Fibroblast of the conjunctiva (primary cell): Measurements from ENCODE around the gene LRRC4C.

ENCODE experiments used
- DNase-seq: peaks from one replicate; pipeline ENCODE4 v3.0.0-alpha.2; 2010; ENCODE audit warnings: low read depth

Gene LRRC4C

DNA sequence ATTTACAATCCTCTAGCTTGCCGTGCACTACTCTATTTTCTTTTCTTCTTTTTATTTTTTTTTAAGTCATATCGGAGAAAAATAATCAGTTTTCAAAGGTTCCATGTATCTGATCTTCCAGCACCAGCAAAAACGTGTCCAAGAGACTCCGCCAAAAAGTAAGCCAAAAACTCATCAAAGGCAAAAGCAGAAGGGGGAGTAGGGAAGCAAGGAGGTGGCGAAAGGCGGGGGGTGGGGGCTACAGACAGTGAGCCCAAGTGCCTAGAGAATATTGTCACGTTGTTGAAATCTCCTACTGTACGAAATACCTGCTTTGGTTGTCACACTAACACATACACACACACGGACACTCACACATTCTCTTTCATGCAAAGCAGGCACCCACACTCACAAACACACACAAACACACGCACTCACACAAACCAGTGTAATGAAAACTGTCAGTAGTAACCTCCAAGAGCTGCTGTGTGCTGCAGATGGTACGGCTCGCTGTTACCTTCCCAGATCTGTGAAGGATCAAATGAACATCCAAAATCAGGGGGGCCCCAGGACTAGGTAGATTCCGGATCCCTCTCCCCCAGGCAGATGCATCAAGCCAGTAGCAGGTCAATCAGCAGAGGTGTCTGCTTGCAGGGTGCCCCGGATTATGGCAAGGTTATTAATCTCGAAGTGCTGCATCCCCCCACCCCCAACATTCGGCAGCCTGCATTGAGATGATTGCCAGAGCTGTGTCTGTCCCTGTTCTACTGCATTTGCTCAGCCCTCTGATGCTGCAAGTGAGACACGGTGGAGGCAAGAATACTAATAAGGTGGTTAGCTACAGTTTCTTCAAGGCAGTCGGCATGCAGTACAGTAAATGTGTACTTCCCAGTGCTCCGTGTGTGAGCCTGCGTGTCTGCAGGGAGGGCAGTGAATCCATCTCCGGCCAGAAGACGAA lies at the start of gene LRRC4C:
Gene LRRC4C (minus strand): TSS at position 188 of the 937 bp plus-strand sequence.
- DNase-seq, result no peak

DNA sequence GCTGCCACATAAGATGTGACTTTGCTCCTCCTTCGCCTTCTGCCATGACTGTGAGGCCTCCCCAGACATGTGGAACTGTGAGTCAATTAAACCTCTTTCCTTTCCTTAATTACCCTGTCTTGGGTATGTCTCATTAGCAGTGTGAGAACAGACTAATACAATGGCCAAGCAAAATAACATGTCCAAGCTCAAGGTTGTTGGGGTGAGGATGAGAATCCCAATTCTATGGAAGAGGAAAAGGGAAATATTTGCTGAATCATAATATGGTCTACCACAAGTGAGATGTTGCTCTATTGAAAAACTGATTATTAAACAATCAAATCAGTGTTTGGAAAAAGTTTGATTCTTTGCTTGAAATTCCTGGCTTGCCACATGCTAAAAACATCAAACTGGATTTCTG lies 48.7 kb upstream of the LRRC4C start:
- DNase-seq, result no peak

DNA sequence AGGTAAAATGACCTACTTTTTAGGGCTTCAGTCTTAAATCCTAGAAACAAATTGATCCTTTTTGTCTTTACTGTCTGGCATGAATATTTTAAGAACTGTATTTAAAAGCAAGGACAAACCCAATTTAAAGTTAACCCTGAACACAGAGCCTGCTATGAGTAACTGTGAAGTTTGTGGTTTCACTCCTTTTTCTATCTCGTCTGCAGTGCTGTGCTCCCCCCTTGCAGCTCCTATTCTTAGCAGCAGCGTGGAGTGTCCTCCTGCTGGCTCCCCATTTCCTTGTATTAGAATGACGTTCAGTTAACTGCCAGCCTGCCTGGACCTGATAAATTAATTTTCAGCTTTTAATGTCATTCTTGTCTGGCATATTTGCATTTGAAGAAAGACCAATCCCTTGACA lies 40.0 kb upstream of the LRRC4C start:
- no peak for DNase-seq

DNA sequence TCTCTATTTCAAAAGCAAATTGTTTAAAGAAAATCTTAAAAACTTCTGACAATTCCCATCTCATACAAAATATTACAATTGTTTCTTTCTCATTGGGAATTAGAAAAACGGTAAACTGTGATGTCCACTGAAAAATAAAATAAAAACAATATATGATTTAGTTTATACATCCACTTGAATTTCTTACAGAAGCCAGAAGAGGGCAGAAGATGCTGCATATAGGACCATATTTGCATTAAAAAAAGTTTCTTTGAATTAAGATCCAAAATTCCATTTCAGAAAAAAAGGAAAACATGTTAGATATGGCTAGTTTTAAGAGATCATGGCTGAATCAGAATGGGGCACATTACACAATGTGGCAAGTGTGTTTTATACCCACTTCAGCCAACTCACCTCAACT lies 39.3 kb upstream of the LRRC4C start:
- DNase-seq, result no peak

DNA sequence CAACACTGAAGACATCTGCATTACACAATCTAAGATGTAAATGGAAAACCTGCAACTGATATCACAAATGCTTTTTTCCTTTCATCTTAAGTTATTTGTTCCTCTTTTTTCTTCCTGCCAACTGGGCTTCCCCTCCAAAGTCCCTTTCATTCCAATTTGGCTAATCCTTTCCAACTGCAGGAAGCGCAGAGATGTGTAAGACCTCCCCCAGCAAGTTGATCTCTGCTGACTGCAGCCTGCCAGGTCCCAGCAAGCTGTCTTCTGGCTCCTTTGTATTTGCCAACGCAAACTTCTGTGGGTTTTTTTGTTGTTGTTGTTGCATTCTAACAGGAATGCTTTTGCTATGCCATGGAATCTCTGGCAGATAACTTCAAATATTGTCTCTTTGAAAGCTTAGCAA lies 38.5 kb upstream of the LRRC4C start:
- no peak for DNase-seq

DNA sequence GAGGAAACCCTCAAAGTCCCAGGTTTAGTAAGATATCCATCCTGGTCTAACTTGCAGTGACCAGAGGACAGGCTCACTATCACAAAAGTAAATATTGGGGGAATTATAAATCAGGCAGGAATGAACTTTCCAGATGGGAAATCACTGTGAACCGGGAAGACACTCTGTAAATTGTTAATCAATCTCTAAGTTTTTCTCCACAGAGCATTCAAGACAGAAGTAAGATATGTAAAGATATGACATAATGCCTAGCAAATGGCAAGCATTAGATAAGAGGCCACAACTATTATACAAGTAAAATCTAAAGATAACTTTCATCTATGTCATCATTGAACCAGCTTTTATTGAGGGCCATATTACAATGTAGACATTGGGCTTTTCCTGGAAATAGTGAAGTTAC lies 35.3 kb upstream of the LRRC4C start:
- DNase-seq, result no peak

DNA sequence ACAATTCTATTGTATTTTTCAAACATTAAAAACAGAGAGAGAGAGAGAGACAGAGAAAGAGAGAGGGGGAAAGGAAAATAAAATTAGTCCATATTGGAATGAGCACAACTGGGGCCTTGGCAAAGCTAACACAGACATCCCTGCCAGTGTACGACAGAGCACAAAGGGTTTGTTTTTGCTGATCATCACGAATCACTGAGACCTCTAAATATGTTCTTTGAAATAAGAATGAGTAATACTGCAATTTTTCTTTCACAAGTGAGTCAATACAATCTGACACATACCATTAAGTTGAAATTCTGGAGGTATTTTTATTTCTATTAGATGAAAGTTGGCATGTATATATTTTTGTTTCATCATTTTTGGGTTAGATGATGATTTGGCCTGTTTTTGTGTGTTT lies 27.0 kb upstream of the LRRC4C start:
- DNase-seq, result no peak

DNA sequence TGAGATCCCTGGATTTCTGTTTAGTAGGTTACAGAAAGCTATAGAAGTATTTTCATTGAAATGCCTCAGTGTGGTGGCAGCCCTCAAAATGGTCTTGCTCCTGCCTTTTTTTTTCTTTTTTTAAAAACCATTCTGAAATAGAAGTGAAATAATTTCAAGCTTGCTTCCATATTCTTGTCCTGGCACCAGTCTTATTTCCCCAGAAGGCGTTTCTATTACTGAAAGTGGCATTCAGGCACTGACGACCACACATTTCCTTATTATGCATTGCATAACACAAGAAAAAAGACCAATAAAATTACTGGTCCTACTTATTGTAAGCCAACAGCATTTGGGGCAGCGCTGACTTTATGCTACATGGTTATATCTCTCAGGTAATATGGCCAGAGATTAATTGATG lies 24.5 kb upstream of the LRRC4C start:
- no peak for DNase-seq

DNA sequence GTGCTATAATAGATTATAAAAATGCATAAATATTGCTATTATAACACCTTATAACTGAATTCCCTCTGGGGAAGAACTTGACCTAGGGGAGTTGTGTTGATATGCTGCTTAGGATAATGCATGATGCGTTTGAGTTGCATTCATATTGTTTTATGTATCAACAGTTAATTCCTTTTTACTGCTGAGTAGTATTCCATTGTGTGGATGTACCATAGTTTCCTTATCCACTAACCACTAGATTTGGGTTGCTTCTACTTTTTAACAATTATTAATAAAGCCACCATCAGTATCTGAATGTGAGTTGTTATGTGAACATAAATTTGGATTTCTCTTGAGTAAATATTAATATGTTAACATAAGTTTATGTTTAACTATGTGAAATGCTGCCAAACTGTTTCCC lies 19.7 kb upstream of the LRRC4C start:
- no peak for DNase-seq

DNA sequence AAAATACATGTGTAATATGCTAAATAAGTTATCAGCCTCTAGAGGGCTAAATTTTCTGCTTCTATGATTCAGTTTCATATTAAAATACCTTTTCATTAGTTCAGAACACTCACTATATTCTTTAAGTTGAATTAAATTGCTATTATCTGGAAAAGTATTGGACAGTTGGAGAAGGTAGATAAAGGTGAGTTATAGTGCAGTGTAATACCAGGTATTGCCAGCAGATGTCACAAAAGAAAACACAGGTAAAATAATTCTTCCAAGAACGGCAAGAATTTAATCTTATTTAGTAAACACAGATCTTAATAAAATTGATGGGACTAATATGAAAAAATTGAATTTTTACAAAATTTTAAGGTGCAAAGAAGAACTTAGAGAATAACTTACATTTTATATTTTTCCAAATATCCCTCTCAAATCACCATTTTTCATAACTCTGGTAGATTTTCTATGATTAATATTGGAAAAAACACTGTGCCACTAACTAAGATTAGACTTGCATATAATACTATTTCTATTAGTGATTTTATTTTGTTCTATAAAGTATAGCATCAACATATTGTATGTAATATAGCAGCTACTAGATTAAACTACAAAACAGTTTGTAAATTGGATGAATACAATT lies 1.7 kb upstream of the LRRC4C start:
- DNase-seq, result no peak

DNA sequence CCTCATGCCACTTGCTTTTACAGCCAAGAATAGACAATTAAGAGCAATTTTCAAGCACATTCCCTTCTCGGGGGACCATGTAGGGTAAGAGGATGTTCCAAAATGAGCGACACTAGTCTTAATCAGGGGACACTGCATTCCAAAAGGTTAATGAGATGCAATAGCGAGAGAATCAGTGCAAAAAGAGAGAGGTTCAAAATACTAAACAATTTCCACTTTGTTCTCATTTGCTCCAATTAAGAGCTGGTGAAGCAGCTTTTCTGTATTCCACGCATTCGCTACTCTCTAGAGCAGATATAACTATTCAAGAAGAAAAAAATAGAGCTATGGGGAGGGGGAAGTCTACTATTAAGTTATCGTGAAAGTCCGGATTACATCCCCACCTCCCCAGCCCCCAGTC lies 811 bp downstream of the LRRC4C start:
- DNase-seq, result no peak

DNA sequence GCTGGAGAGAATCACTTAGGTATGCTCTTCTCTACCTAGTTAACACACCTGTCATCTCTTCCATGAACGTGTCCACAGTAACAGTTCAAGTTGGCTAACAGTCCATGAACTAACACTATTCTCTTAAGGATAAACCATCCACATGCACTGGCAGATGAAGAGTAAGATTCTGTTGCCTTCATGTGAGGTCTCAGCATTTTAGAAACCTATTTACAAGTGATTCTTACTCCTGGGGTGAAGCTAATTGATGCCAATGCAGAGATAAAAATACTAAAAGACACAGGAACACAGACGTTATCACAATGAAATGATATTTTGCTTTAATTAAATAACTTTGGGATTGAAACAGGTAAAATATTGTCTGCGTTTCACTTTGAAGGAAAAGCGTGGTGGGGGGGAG lies 1.3 kb downstream of the LRRC4C start:
- DNase-seq, result no peak

DNA sequence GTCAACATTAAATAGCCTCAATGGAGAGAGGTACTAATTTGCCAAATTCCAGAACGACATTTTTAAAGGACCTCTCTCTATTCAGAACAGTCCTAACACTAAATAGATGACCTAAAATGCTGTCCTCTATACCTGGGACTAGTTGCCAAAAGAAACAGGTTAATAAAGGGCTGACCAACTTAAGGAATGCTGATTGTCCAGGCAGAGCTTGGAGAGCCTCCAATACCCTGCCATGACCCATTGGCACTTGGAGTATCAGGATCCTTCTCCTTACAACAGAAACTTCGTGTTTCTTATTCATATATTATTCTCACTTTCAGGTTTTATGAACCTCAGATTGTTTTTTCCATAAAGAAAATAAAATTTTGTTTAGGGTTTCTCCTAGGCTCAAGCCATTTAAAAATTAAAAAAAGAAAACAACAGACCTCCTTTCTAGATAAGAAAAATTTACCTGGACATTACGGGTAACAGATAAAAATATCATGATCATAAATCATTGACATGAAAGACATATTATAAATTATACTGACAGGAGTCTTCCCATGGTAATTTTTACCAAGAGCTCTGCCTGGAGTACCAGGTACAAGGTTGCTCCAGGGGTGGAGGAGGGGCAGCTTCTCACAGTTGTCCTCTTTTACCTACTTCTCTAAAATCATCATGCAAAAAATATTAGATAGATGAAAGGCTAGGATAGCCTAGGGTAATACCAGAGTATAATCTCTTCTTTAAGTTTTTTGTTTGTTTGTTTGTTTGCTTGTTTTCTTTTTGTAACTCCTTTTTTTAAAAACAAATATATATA lies 2.0 kb downstream of the LRRC4C start:
- no peak for DNase-seq

DNA sequence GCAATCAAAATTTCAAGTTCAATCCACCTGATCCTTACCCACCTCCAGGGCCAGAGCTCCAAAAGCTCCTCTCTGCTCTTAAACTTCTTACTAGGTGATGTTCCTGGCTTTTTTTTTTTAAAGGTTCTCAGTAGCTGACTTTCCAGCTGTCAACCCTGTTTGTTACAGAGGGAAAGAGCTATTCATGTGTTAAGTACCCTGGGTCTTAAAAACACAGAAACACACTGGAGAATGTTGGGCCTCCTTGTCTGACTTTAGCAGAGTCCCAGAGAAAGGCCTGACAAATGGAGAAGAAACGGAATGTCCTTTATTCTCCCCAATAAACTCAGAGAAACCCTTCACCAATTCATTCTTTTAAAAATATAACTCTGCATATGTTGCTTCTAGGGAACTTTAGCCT lies 3.2 kb downstream of the LRRC4C start:
- DNase-seq, result no peak

DNA sequence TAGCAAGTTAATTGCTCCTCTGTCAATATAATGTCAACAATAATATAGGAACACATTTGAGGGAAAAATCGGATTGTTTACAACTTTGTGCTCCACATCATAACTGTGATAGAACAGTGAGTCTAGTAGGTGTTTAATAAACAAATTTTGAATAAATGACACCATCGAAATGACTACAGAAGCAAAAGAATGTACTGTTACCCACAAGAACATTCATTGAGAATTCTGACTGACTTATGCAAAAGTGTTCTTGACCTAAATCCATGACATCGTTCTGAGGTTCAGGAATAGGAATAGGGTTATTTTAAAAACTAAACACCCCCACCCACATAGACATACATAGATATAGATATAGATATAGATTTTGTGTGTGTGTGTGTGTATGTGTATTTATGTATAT lies 8.4 kb downstream of the LRRC4C start:
- no peak for DNase-seq

DNA sequence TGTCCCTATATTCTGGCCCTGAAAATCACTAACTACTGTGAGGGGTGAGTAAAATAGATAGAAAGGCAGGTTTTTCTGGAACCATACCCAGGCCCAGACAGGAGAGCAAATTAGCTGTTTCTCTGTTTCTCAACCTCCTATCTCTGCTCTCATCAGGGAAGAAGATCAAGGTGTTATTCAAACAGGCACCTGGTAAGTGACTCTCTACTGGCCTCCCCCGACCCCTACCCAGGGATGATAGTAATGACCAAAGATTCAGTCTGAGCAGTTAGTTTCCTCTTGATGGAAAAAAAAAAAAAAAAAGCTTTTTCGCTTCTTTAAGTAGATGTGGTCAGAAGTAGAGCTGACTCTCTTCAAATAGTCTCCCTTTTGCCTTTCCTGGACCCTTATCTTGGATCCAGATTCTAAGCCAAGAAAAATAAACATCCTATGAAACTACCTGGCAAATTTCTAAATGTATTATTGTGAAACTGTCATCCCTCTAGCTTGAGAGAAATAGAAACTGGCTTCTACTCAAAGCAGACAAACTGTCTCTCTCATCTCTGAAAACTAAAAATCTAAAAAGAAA lies 9.9 kb downstream of the LRRC4C start:
- DNase-seq, result no peak

DNA sequence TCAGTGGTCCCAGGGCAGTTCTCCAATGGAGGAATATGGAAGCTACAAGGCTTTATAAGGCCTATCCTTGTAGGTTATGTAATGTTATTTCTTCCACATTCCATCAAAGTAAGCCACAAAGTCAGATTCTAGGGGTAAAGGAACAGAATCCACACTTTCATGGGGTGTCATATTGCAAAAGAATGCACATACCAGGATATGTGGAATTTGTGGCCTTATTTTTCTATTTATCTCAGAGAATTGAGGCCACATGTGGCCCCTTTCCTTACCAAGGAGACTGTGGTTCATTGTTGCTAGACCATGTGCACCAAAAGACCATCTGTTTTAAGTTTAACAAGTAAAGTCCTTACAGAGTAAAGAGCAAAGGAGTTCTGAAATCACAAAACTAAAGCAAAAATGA lies 12.9 kb downstream of the LRRC4C start:
- DNase-seq, result no peak

DNA sequence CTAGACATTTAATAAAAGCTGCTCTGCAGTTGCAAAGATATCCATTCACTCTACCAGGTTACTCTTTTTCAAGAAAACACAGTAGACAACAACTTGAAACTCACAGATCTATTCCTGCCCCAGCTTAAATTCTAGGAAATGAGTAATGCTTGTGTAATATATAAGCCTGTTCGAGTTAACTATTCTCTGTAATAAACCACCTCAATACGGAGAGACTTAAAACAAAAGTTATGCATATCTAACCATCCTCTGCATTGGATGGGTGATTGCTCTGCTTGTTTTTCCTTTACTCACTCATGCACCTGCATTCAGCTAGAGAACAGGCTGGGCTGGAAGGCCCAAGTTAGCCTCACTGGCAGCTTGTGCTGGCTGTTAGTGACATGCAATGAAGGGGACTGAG lies 13.3 kb downstream of the LRRC4C start:
- DNase-seq, result no peak

DNA sequence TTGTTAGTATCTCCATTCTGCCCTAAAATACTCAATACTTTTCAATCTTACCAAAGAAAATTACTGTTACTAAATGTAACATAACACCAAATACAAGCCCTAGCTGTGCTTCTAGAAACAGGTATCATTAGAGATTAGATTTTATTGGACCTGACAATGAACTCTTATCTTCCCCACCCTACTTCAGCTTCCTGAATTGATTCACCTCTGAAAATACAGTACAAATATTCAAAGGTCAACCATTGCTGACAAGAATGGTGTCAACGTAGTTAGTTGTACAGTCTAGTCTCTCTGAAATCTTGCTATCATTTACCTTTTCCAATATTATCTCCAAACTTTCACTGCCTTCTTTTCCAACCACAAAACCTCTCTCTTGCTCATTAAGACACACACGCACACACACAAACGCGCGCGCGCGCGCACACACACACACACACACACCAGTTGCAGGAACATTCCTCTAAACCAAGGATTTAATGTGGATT lies 22.4 kb downstream of the LRRC4C start:
- no peak for DNase-seq

DNA sequence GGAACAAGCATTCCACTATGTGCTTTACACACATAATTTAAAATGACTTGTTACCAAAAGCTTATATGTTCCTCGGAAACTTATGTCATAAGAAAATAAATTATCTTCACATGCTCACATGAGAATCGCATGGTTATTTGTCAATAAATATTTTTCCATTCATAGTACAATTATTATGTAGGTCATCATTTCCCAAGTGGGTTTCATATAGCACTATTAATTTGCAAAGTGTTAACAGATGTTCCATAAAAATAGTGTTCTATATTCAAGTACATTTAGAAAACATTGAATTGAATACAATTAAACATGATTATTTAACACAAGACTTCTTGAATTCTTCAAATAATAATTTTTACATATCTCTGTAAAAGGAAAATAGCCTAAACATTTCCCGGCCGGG lies 23.9 kb downstream of the LRRC4C start:
- no peak for DNase-seq

DNA sequence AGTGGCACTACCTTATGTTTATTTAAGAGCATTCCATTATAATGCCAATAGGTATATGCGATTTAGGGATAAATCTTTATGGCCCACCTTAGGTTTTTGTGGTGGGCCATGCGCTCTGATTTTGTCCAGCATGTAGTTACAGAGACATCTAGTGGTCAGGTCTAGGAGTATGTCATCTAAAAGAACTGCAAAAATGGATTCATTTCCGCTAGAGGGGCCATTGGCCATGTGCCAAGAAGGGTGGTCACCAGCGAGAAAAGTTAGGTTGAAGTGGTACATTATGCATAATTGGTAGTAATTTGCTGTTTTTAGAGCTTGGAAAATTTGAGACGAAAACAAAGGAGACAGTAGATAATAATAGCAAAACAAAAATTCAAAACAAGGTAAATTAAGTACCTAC lies 27.7 kb downstream of the LRRC4C start:
- DNase-seq, result no peak

DNA sequence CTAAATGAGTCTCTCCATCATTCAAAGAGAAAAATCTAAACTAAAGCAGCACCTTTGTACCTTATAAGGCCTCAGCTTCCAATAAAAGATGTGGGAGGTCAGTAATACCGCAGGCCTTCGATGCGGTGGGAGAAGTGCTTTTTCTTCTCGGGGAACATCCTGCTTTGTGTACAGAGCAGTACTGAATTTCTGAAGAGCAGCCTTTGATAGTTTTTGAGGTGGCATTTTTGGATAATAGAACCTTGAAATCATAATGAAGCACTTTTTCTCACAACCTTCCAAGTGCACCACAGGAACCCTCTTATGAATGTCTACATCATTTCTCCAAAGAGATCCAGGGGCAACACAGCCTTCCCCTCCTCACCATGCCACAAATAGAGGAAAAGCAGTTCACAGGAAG lies 39.6 kb downstream of the LRRC4C start:
- DNase-seq, result no peak
